Smooth muscle cell (in vitro differentiated cells): ENCODE data around the gene TXNRD2. TPM values are rescaled to one million over a fixed set of nuclear protein-coding genes. Genes with fewer than 3 reads are reported as not detected.

ENCODE experiments used
- DNase-seq: peaks from one replicate; lab custom pipeline; 2025; ENCODE audit not compliant: unreplicated experiment; lab: John Stamatoyannopoulos, UW
- H2AFZ ChIP-seq: fragments of 200-600 bp; sonication (generic); 2 replicates; pipeline ENCODE4 v1.6.0; 2016; ENCODE audit warnings: antibody characterized with exemption, low read depth, mild to moderate bottlenecking
- H3F3A ChIP-seq: fragments of 200-600 bp; sonication (generic); 2 replicates; pipeline ENCODE4 v1.6.0; 2017; ENCODE audit warnings: antibody characterized with exemption, low read depth
- H3K27ac ChIP-seq: fragments of 200-600 bp; sonication (generic); 2 replicates; pipeline ENCODE4 v1.5.1; 2016; ENCODE audit warnings: low read depth, mild to moderate bottlenecking
- H3K27me3 ChIP-seq: fragments of 200-600 bp; sonication (generic); 2 replicates; pipeline ENCODE4 v1.6.1; 2016; ENCODE audit warnings: low read depth, mild to moderate bottlenecking
- H3K36me3 ChIP-seq: fragments of 200-600 bp; sonication (generic); 2 replicates; pipeline ENCODE4 v1.5.1; 2016; ENCODE audit warnings: low read depth
- H3K4me1 ChIP-seq: fragments of 200-600 bp; sonication (generic); 2 replicates; pipeline ENCODE4 v1.5.1; 2016; ENCODE audit warnings: low read depth
- H3K4me2 ChIP-seq: fragments of 200-600 bp; sonication (generic); 2 replicates; pipeline ENCODE4 v1.6.0; 2016; ENCODE audit warnings: mild to moderate bottlenecking
- H3K4me3 ChIP-seq: fragments of 200-600 bp; sonication (generic); 2 replicates; pipeline ENCODE4 v1.5.1; 2016; ENCODE audit warnings: mild to moderate bottlenecking
- H3K79me2 ChIP-seq: fragments of 200-600 bp; sonication (generic); 2 replicates; pipeline ENCODE4 v1.6.0; 2016; ENCODE audit warnings: low read depth, mild to moderate bottlenecking
- H3K9ac ChIP-seq: fragments of 200-600 bp; sonication (generic); 2 replicates; pipeline ENCODE4 v1.6.0; 2016; ENCODE audit warnings: low read depth
- H3K9me3 ChIP-seq: fragments of 200-600 bp; sonication (generic); replicated peaks from 2 replicates; pipeline ENCODE4 v1.5.1; 2016; ENCODE audit warnings: low read depth
- H4K20me1 ChIP-seq: fragments of 200-600 bp; sonication (generic); 2 replicates; pipeline ENCODE4 v1.6.0; 2016; ENCODE audit warnings: low read depth
- CTCF ChIP-seq: fragments of 200-600 bp; sonication (generic); IDR thresholded peaks from 2 replicates; pipeline ENCODE4 v1.5.1; 2017; ENCODE audit warnings: borderline replicate concordance, mild to moderate bottlenecking, antibody characterized with exemption; ENCODE audit not compliant: insufficient read depth, poor library complexity, severe bottlenecking
- WGBS: methylation state at CpG from one replicate; pipeline ENCODE4 v1.1.7; 2016; ENCODE audit warnings: low lambda C conversion rate; 5-methylcytosine and 5-hydroxymethylcytosine counted together
- polyA plus RNA-seq: library from polyadenylated mRNA; unstranded; fragments of >200 nt; fragmentation: Nextera tagmentation; extraction: Ambion mirVana; gene quantifications from 2 replicates; pipeline ENCODE4 v1.2.1, GENCODE V29; 2016
- total RNA-seq: library from RNA; depleted of rRNA; stranded (reverse); fragments of >200 nt; gene quantifications from 2 replicates; pipeline ENCODE4 v1.2.3, GENCODE V29; 2014

TXNRD2 gene
- total and polyA plus RNA-seq, 2 experiments from 2014 or later, result 3.2 TPM; not detected in 1

GRCh38 chr22:19886605-19887255 lies 54.9 kb downstream of the TXNRD2 start:
- 80% methylated on average over 12 of the region's 12 CpGs for whole genome bisulfite sequencing
- H2AFZ ChIP-seq, result no peak overlapping the region
- H3K27ac ChIP-seq, result no peak overlapping the region
- H3K9ac ChIP-seq, result no peak overlapping the region
- H3K4me3 ChIP-seq, result no peak overlapping the region
- H3K79me2 ChIP-seq, result no peaks in the 10 kb centered on the region
- H3K9me3 ChIP-seq, result no peaks in the 10 kb centered on the region
- peaks cover 11% of the 10 kb centered on the region for H3K4me1 ChIP-seq
- no peaks in the 10 kb centered on the region for H3K27me3 ChIP-seq
- no peak for DNase-seq
- no peak overlapping the region for H3K4me2 ChIP-seq
- H3F3A ChIP-seq, result peaks cover 7% of the 10 kb centered on the region
- H3K36me3 ChIP-seq, result no peaks in the 10 kb centered on the region
- H4K20me1 ChIP-seq, result no peaks in the 10 kb centered on the region
- no peak for TF ChIP-seq CTCF

GRCh38 chr22:19885841-19886592 lies 55.6 kb downstream of the TXNRD2 start:
- no peaks in the 10 kb centered on the region for H3K9me3 ChIP-seq
- DNase-seq, result no peak
- peaks cover 7% of the 10 kb centered on the region for H3F3A ChIP-seq
- H4K20me1 ChIP-seq, result no peaks in the 10 kb centered on the region
- no peak overlapping the region for H3K4me2 ChIP-seq
- H3K4me1 ChIP-seq, result peaks cover 11% of the 10 kb centered on the region
- TF ChIP-seq CTCF, result no peak
- H3K36me3 ChIP-seq, result no peaks in the 10 kb centered on the region
- H3K4me3 ChIP-seq, result no peak overlapping the region
- WGBS, result 77% methylated on average over 15 of the region's 15 CpGs
- no peaks in the 10 kb centered on the region for H3K27me3 ChIP-seq
- H3K79me2 ChIP-seq, result no peaks in the 10 kb centered on the region
- no peak overlapping the region for H3K9ac ChIP-seq
- no peak overlapping the region for H2AFZ ChIP-seq
- H3K27ac ChIP-seq, result no peak overlapping the region

- H3K36me3 ChIP-seq, result no peaks in the 10 kb centered on the region
- H2AFZ ChIP-seq, result no peak overlapping the region
- 91% methylated on average over 26 of the region's 26 CpGs for WGBS
- no peak overlapping the region for H3K9ac ChIP-seq
- H3K79me2 ChIP-seq, result no peaks in the 10 kb centered on the region
- H3K4me1 ChIP-seq, result peaks cover 17% of the 10 kb centered on the region
- TF ChIP-seq CTCF, result no peak
- no peak overlapping the region for H3K4me3 ChIP-seq
- DNase-seq, result no peak
- no peak overlapping the region for H3K4me2 ChIP-seq
- H3K27ac ChIP-seq, result no peak overlapping the region
- H3K27me3 ChIP-seq, result no peaks in the 10 kb centered on the region
- no peaks in the 10 kb centered on the region for H4K20me1 ChIP-seq
- H3K9me3 ChIP-seq, result no peaks in the 10 kb centered on the region
- peaks cover 7% of the 10 kb centered on the region for H3F3A ChIP-seq
Measured at GRCh38 chr22:19884954-19885751, 56.5 kb downstream of the TXNRD2 start.
